GM18526 (cell line): ENCODE results near the gene ADORA2A.

ENCODE experiments used
- POLR2A ChIP-seq: IDR thresholded peaks from 3 replicates; pipeline ENCODE4 v1.6.1; 2011; ENCODE audit not compliant: insufficient read length; ENCODE audit errors: extremely low read depth

Gene ADORA2A

DNA sequence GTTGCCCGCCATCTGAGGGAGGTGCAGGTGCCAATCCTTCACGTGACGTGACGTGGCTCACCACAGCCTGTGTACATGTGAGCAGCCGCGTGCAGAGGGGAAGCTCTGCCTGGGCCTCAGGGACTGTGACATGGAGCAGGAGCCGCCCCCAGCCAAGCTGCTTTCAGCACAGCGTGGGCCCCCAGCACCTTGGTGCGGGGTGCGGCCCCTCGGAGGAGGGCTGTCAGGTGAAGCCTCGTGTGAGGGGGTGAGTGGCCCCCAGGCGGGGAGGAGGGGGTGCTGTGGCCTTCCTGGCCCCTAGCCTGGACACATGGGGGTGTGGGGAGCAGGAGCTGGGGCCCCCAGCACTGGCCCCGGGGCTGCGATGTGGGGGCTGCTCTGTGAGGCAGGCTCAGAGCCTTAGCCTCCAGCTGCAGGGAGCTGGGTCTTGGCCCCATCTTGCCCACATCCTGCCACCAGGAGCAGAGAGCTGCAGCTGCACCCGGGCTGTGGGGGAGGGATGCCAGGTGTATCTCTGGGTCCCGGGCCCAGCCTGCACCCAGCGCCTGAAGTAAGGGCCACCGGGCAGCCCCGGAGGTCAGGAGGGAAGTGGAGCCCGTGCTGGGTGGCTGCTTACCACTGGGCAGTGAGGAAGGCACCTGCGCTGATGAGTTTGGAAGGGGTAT, at the start of gene ADORA2A:
Gene ADORA2A, plus strand, starts transcription at position 100 of the 665 bp plus-strand sequence. CDS start 5,806 bp downstream, outside the sequence.
- TF ChIP-seq POLR2A, result peak; percentile 34

- TF ChIP-seq POLR2A, result no peak
Measured at GRCh38 chr22:24379536-24379935, 47.9 kb upstream of the ADORA2A start.

DNA sequence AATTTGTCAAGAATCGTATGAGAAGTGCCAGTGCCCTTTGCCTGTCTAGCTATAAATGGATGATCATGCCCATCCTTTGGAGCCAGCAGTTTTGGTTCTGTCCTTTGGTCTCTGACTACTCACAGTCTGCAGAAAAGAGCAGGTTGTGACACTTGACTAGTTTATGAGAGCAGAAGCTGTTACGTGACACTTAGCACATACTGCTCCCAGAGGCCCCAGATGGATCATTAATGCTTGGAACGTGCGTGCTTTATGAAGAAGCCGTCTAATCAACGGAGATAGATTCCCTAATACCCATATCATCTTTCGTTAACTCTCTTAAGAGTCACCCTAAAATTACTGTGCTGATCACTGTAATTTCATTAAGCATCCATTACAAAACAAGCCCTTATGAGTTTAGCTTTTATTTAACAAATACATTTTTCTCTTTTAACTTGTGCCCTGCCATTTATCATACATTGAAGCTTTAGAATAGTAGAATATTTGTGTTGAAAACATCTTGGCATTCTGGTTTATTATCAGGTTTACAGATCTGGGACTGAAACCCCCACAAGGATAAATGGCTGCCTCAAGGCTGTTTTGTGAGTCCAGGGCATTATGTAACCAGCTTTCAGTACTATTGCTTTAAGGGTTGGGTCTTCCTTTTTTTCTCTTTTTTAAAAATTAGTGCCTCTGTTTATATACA, 47.0 kb upstream of the ADORA2A start:
- no peak for TF ChIP-seq POLR2A

DNA sequence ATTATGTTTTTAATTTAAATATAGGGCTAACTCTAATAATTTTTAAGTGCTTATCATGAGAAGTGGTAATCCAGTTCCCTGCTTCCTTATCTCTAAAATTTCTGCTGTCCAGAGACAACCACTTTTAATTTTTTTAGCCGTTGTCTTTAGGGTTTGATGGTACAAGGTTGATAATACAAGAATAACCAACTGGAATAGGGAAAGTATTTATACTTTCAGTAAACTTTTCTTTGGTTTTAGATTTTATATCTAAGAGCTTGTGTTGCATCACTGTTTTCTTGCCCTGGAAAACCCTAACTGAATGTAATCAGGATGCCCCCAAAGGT, 46.5 kb upstream of the ADORA2A start:
- no peak for TF ChIP-seq POLR2A

DNA sequence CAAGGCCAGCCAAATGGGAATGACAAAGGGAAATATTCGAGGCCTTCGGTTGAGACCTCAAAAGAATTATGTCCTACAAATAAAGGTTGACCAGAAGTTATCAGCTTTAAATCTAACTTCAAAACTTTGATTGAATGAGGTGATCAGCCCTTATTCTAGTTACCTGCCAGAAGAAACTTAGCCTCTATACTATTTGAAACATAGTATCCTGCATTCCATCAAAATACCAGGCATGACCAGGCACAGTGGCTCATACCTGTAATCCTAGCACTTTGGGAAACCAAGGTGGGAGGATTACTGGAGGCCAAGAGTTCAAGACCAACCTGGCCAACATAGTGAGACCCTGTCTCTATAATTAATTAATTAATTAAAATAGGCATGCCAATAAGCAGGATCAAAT, 44.3 kb upstream of the ADORA2A start:
- no peak for TF ChIP-seq POLR2A

DNA sequence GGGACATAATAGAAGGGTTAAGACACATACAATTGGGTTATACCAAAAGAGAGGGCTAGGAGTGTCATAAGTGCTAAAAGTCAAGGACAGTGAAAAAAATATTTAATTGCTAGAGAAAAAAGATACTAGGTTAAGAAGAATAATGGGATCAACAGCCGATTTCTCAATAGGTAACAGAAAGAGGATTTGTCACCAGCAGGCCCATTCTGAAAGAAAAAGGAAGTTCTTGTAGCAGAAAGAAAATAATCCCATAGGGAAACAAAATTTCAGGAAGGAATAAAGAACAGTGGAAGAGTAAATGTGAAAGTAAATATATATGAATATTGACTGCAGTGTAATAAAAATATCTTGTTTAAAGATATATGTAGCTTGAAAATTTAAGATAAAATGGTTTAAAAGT, 43.3 kb upstream of the ADORA2A start:
- TF ChIP-seq POLR2A, result no peak

DNA sequence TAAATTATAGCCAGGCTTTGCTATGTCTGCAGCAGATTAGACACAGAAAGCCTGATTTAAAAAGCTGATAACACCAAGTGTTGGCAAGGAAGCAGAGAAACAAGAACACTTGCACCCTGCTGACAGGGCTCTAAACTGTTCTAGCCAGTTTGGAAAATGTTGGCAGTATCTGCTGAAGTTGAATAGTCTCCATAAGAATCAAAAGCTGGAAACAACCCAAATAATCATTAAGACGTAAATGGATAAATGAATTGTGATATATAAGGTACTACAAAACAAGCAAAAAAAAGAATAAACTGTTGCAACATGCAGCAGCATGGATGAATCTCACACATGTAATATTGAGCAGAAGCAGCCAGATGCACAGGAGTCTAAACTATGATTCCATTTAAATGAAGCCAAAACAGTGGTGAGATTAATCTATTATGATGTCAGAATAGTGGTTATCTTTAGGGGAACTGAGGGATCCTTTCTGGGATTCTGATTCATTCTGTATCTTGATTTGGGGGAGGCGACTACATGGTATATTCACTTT, 40.4 kb upstream of the ADORA2A start:
- no peak for TF ChIP-seq POLR2A

- TF ChIP-seq POLR2A, result no peak
Measured at GRCh38 chr22:24389680-24390079, 37.7 kb upstream of the ADORA2A start.

- no peak for TF ChIP-seq POLR2A
Measured at GRCh38 chr22:24390156-24390555, 37.2 kb upstream of the ADORA2A start.

- TF ChIP-seq POLR2A, result no peak
Measured at GRCh38 chr22:24390576-24390975, 36.8 kb upstream of the ADORA2A start.

DNA sequence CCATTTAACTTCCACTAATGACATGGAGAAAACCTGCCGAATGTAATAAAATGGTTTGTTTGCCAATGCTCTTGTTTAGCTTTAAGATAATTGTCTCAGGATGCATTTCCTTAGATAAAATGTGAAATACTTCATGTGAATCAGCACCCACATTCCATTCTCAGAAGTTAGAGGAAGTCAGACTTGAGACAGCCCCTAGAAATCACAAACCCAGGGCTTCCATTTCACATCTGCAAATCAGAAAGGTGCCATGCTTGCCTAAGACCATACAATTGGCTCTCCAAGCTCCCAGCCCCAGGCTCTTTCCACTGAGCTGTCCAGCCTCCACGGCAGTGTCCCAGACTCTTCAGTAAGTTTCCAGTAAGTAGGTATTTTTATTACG, 35.6 kb upstream of the ADORA2A start:
- TF ChIP-seq POLR2A, result no peak

DNA sequence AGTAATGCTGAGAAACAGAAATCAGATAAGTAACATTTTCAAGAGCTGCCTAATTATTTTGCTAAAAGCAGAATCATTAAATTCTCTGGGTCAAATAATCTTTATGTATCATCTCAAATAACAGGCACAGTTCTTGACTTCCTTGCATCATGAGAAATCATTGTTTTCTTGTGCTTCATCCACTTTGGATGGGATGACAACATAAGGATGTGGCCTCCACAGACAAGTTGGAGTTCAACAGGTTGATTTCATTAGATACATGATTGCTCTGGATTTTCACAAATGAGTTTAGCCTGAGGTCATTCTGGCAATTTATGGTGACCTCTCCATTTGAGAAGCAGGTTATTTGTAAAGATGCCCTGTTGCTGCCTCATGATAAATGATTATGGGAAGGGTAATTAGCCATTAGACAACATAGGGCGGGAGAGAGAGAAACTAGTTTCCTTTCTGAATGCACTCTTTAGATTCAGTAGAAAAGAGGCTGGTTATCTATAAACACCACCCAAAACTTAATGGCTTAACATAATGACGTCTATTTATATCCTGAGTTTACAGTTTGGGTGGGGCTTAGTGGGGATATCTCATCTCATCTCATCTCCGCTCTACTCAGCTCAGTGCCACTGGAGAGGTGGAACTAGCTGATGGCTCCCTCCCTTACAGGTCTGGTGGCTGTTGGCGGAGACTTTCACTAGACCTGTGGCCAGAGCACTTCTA, 35.0 kb upstream of the ADORA2A start:
- no peak for TF ChIP-seq POLR2A

- no peak for TF ChIP-seq POLR2A
Measured at GRCh38 chr22:24393012-24393559, 34.3 kb upstream of the ADORA2A start.

- no peak for TF ChIP-seq POLR2A
Measured at GRCh38 chr22:24393848-24394247, 33.6 kb upstream of the ADORA2A start.

DNA sequence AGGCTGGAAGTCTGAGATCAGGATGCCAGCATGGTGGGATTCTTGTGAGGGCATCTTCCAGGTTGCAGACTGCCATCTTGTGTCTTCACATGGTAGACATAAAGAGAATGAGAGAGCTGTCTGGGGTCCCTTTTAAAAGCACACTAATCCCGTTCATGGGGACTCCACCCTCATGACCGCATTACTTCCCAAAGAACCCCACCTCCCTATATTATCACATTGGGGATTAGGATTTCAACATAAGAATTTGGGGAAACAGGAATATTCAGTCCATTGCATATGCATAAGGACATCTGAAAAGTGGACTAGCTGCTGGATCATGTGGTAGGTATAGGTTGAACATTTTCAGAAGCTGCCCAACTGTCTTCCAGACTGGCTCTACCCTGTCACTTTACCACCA, 33.1 kb upstream of the ADORA2A start:
- no peak for TF ChIP-seq POLR2A

GRCh38 chr22:24398409-24398808, 29.0 kb upstream of the ADORA2A start:
- TF ChIP-seq POLR2A, result no peak
